HEK293 (cell line): ENCODE measurements around the gene USP50.

Experiments used
- ATF2 ChIP-seq: fragments of 450-650 bp; formaldehyde crosslinking; IDR thresholded peaks from 2 replicates; pipeline ENCODE4 v1.5.1; 2016; ENCODE audit warnings: missing biosample characterization, missing genetic modification characterization, low read depth
- CTCF ChIP-seq: fragments of 450-650 bp; formaldehyde crosslinking; IDR thresholded peaks from 2 replicates; pipeline ENCODE4 v1.5.1; 2016; ENCODE audit warnings: missing biosample characterization, missing genetic modification characterization
- GLI4 ChIP-seq: fragments of 450-650 bp; formaldehyde crosslinking; IDR thresholded peaks from 2 replicates; pipeline ENCODE4 v1.5.1; 2016; ENCODE audit warnings: missing biosample characterization, missing genetic modification characterization
- PBX3 ChIP-seq: sonication (generic); formaldehyde crosslinking; IDR thresholded peaks from 2 replicates; pipeline ENCODE4 v1.8.1; 2022; ENCODE audit warnings: mild to moderate bottlenecking, moderate library complexity, missing genetic modification reagents
- REST ChIP-seq: fragments of 450-650 bp; formaldehyde crosslinking; IDR thresholded peaks from 2 replicates; pipeline ENCODE4 v1.5.1; 2016; ENCODE audit warnings: missing biosample characterization, missing genetic modification characterization
- ZBTB10 ChIP-seq: fragments of 450-650 bp; formaldehyde crosslinking; IDR thresholded peaks from 2 replicates; pipeline ENCODE4 v1.5.1; 2016; ENCODE audit warnings: missing biosample characterization, missing genetic modification characterization
- ZFP69B ChIP-seq: fragments of 450-650 bp; formaldehyde crosslinking; IDR thresholded peaks from 2 replicates; pipeline ENCODE4 v1.5.1; 2016; ENCODE audit warnings: missing biosample characterization, missing genetic modification characterization
- ZNF302 ChIP-seq: fragments of 450-650 bp; formaldehyde crosslinking; IDR thresholded peaks from 2 replicates; pipeline ENCODE4 v1.5.1; 2016; ENCODE audit warnings: missing biosample characterization, missing genetic modification characterization, low read depth
- ZNF362 ChIP-seq: fragments of 450-650 bp; formaldehyde crosslinking; IDR thresholded peaks from 2 replicates; pipeline ENCODE4 v1.5.1; 2016; ENCODE audit warnings: missing biosample characterization, missing genetic modification characterization
- ZNF560 ChIP-seq: fragments of 450-650 bp; formaldehyde crosslinking; IDR thresholded peaks from 2 replicates; pipeline ENCODE4 v1.5.1; 2017; ENCODE audit warnings: missing biosample characterization, missing genetic modification characterization, borderline replicate concordance
- ZNF639 ChIP-seq: fragments of 450-650 bp; formaldehyde crosslinking; IDR thresholded peaks from 2 replicates; pipeline ENCODE4 v1.5.1; 2016; ENCODE audit warnings: missing biosample characterization, missing genetic modification characterization
- ZNF830 ChIP-seq: fragments of 450-650 bp; IDR thresholded peaks from 2 replicates; pipeline ENCODE4 v1.5.0; 2018; ENCODE audit warnings: missing biosample characterization, missing genetic modification characterization, low read depth, mild to moderate bottlenecking, moderate library complexity

- TF ChIP-seq CTCF (tag by site-specific recombination): no peak
- TF ChIP-seq ZNF302: no peak
- TF ChIP-seq ZNF560: no peak
- no peak for TF ChIP-seq ZFP69B (tag by site-specific recombination)
- TF ChIP-seq PBX3 (CRISPR knock-in tag): no peak
- TF ChIP-seq ZNF639 (tag by site-specific recombination): no peak
- no peak for TF ChIP-seq ATF2 (tag by site-specific recombination)
- no peak for TF ChIP-seq REST (tag by site-specific recombination)
- TF ChIP-seq GLI4 (tag by site-specific recombination): no peak
- TF ChIP-seq ZNF830 (tag by site-specific recombination): no peak
- no peak for TF ChIP-seq ZBTB10 (tag by site-specific recombination)
- TF ChIP-seq ZNF362 (tag by site-specific recombination): no peak
Observed at GRCh38 chr15:50543556-50543955, 2.9 kb downstream of the USP50 start.
